ENCODE results near the gene MYBPC3. TPM values are rescaled to one million over a fixed set of nuclear protein-coding genes. Genes with fewer than 3 reads are reported as not detected.
A peak's percentile ranks its signal among the peaks of the same experiment; 100 is the strongest.

Gene MYBPC3
- total and polyA plus RNA-seq, 2 experiments from 2014 or later = not detected

- TF ChIP-seq NANOG (IDR thresholded peaks at IDR 0.05; ENCODE audit: borderline replicate concordance) = no peak
- no peak for TF ChIP-seq ZNF114 (CRISPR knock-in tag; IDR thresholded peaks at IDR 0.05)
- TF ChIP-seq ETS1 (IDR thresholded peaks at IDR 0.05) = no peak
- TF ChIP-seq EZH2phosphoT487 (IDR thresholded peaks at IDR 0.05; ENCODE audit: unreplicated experiment) = no peak
- TF ChIP-seq POLR2AphosphoS5 (IDR thresholded peaks at IDR 0.05; ENCODE audit: low read depth) = no peak
These were observed 13.6 kb upstream of the MYBPC3 start (continued) for GRCh38 chr11:47366020-47366490.

- Histone ChIP-seq H3K9me2 (ENCODE audit: insufficient read depth) (no peaks in the 10 kb centered on the region), H3K4me3 (no peak overlapping the region), H3K4me1 (ENCODE audit: insufficient read depth) (no peaks in the 10 kb centered on the region), H2AFZ (no peak overlapping the region; the same call in 1 of the 2 replicates), H3F3A (replicated peaks; ENCODE audit: low read depth) (peaks cover 10% of the 10 kb centered on the region; the same call in 1 of the 2 replicates), H3K79me2 (replicated peaks; ENCODE audit: insufficient read depth) (no peaks in the 10 kb centered on the region), H4K20me1 (replicated peaks; ENCODE audit: insufficient read depth) (no peaks in the 10 kb centered on the region), H3K27me3 (ENCODE audit: insufficient read depth) (no peaks in the 10 kb centered on the region), H3K27ac (ENCODE audit: low read depth) (no peak overlapping the region), H3K36me3 (ENCODE audit: insufficient read depth) (no peaks in the 10 kb centered on the region), H3K4me2 (no peak overlapping the region)
- H3K27me3 Mint-ChIP-seq (ENCODE audit: insufficient read depth, low read depth, poor library complexity) = peaks cover 3% of the 10 kb centered on the region
- no peaks in the 10 kb centered on the region for H3K4me1 Mint-ChIP-seq
- no peaks in the 10 kb centered on the region for H3K9me3 Mint-ChIP-seq
- ATAC-seq = no peak
- no peaks in the 10 kb centered on the region for H3K36me3 Mint-ChIP-seq (ENCODE audit: low read depth)
- H3K4me3 Mint-ChIP-seq = no peak overlapping the region
- no peak for DNase-seq (ENCODE audit: low spot score)
- peak in 1 of 2 experiments; percentile 29; a peak in 2 of 4 replicates for TF ChIP-seq CTCF (conservative IDR thresholded peaks at IDR 0.05; ENCODE audit: low read depth in 2 of 2)
- no peak for TF ChIP-seq ZNF114 (CRISPR knock-in tag; IDR thresholded peaks at IDR 0.05)
- H3K27ac Mint-ChIP-seq = no peak overlapping the region
These were observed 8.9 kb upstream of the MYBPC3 start for GRCh38 chr11:47361419-47361818.

DNA sequence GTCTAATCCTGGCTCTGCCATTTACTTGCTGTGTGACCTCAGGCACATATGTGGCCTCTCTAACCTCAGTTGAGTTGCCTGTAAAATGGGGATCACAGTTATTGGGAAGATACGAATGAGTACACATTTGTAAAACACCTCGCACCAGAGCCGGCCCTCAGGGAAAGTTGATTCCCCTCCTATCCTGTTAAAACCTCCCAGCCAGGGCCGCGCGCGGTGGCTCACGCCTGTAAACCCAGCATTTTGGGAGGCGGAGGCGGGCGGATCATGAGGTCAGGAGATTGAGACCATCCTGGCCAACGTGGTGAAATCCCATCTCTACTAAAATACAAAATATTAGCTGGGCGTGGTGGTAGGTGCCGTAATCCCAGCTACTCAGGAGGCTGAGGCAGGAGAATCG lies 7.8 kb upstream of the MYBPC3 start:
- H3K9me2 ChIP-seq (ENCODE audit: insufficient read depth) = no peaks in the 10 kb centered on the region
- Mint-ChIP-seq H3K4me3 (no peak overlapping the region), H3K27me3 (ENCODE audit: insufficient read depth, low read depth, poor library complexity) (peaks cover 3% of the 10 kb centered on the region), H3K27ac (no peak overlapping the region), H3K4me1 (no peaks in the 10 kb centered on the region), H3K36me3 (ENCODE audit: low read depth) (no peaks in the 10 kb centered on the region), H3K9me3 (no peaks in the 10 kb centered on the region)
- H3F3A ChIP-seq (replicated peaks; ENCODE audit: low read depth) = peaks cover 18% of the 10 kb centered on the region
- DNase-seq (ENCODE audit: low spot score) (no peak), ATAC-seq (no peak)
- no peak overlapping the region for H3K4me2 ChIP-seq
- H3K36me3 ChIP-seq (ENCODE audit: insufficient read depth) = no peaks in the 10 kb centered on the region
- no peaks in the 10 kb centered on the region for H3K79me2 ChIP-seq (replicated peaks; ENCODE audit: insufficient read depth)
- H3K4me1 ChIP-seq (ENCODE audit: insufficient read depth) = no peaks in the 10 kb centered on the region
- no peak overlapping the region for H3K27ac ChIP-seq (ENCODE audit: low read depth)
- H3K4me3 ChIP-seq = no peak overlapping the region
- no peaks in the 10 kb centered on the region for H4K20me1 ChIP-seq (replicated peaks; ENCODE audit: insufficient read depth)
- no peak overlapping the region for H2AFZ ChIP-seq
- H3K27me3 ChIP-seq (ENCODE audit: insufficient read depth) = no peaks in the 10 kb centered on the region
- TF ChIP-seq EZH2 (IDR thresholded peaks at IDR 0.05; ENCODE audit: low read depth, unreplicated experiment) (no peak), CTCF (conservative IDR thresholded peaks at IDR 0.05; ENCODE audit: low read depth in 2 of 2) (no peak), NANOG (IDR thresholded peaks at IDR 0.05; ENCODE audit: borderline replicate concordance) (no peak), ZNF331 (CRISPR knock-in tag; IDR thresholded peaks at IDR 0.05; ENCODE audit: low read depth) (no peak), STAT1 (IDR thresholded peaks at IDR 0.05; ENCODE audit: unreplicated experiment) (no peak), EZH2phosphoT487 (IDR thresholded peaks at IDR 0.05; ENCODE audit: unreplicated experiment) (no peak), ZNF114 (CRISPR knock-in tag; IDR thresholded peaks at IDR 0.05) (no peak)

Data from GM23338 (cell line).